K562 (cell line): ENCODE measurements around the gene SPIRE1.

Experiments
- ESRRA ChIP-seq: fragments of 450-650 bp; IDR thresholded peaks from 2 replicates; pipeline ENCODE4 v1.6.1; 2014; ENCODE audit warnings: low read depth, mild to moderate bottlenecking, moderate library complexity, borderline replicate concordance
- POLR2AphosphoS2 ChIP-seq: IDR thresholded peaks from 2 replicates; pipeline ENCODE4 v1.6.1; 2012; ENCODE audit warnings: low read length, improper control_type of control experiment

- TF ChIP-seq POLR2AphosphoS2 (no peak), ESRRA (no peak)
Measured at GRCh38 chr18:12470382-12471075, 187.4 kb downstream of the SPIRE1 start.
